ENCODE data around the gene PIK3R5.

PIK3R5 gene

DNA sequence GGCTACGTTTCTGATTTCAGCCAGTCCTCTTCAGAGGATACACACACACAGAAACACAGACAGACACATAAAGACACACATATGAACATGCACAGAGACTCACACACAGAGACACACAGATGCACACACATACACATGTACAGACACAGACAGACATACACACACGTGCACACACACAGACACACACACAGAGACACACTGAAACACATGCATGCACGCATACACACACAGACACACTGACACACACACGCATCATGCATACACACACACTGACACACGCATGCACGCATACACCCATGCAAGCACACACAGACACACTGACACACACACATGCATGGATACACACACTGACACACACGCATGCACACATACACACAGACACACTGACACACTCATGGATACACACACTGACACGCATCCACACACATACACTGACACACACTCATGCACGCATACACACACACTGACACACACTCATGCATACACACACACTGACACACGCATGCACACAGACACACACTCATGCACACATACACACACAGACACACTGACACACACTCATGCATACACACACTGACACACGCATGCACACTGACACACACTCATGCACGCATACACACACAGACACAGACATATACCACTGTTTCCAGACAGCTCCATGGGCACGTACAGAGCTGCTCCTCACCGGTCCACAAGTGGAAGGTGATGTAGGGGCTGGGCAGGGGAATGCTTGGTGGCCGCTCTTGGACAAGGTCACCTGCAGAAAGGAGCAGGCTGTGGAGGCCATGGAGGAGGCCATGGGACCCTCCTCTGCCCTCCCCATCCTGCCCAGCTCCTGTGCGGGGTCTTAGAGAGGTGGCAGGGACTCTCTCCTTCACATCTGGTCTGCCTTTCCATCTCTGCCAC, 136.2 kb downstream of the PIK3R5 start:
- TF ChIP-seq, protein P1, sequence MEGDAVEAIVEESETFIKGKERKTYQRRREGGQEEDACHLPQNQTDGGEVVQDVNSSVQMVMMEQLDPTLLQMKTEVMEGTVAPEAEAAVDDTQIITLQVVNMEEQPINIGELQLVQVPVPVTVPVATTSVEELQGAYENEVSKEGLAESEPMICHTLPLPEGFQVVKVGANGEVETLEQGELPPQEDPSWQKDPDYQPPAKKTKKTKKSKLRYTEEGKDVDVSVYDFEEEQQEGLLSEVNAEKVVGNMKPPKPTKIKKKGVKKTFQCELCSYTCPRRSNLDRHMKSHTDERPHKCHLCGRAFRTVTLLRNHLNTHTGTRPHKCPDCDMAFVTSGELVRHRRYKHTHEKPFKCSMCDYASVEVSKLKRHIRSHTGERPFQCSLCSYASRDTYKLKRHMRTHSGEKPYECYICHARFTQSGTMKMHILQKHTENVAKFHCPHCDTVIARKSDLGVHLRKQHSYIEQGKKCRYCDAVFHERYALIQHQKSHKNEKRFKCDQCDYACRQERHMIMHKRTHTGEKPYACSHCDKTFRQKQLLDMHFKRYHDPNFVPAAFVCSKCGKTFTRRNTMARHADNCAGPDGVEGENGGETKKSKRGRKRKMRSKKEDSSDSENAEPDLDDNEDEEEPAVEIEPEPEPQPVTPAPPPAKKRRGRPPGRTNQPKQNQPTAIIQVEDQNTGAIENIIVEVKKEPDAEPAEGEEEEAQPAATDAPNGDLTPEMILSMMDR (conservative IDR thresholded peaks at IDR 0.05; ENCODE audit: control insufficient read depth, insufficient read depth, low read depth, low read length): no peak
- no peak for DNase-seq (ENCODE audit: low read depth)
- no peak overlapping the region for H3K4me3 ChIP-seq (ENCODE audit: control insufficient read depth, low read depth, low read length)
